EL (cell line): ENCODE measurements around the gene FRMD8.

ENCODE experiments used
- DNase-seq: peaks from one replicate; pipeline ENCODE4 v3.0.0-alpha.2; 2016

FRMD8 gene

DNA sequence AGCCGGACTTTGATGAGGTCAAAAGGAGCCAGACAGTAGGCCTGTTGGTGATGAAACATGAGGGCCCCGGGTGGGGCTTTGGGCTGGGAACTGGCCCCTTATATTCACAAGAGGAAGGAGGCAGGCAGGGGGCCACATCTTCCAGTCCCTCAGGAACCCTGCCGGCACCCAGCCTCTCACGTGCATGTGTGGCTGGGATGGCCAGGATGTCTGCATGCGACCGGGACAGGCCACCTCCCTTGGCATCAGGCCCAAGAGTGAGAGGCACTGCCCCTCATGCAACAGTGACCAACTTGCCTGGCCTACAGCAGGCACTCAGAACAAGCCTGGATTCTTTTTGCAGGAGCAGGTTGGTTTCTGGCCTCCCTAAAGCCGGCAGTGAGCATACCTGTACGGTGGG is 9.4 kb upstream of the FRMD8 start:
- no peak for DNase-seq

DNA sequence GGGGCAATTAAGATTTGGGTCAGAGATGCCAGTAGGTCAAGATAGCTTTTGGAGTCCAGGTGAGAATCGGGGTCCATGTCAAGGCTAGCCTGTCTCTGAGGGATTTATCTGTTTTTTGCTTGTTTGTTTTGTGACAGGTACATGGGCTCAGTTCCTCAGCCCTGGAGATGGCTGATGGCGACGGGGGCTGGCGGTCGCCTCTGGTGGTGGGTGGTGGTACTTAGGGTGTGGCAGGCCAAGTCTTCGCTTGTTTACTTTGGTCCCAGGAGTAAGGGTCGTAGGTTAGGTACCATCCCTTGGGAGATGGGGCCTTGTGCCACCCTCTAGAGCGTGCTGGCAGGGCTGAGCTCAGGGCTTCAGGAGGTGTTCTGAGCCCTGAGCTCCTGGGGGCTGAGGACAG is 8.7 kb upstream of the FRMD8 start:
- DNase-seq: no peak

DNA sequence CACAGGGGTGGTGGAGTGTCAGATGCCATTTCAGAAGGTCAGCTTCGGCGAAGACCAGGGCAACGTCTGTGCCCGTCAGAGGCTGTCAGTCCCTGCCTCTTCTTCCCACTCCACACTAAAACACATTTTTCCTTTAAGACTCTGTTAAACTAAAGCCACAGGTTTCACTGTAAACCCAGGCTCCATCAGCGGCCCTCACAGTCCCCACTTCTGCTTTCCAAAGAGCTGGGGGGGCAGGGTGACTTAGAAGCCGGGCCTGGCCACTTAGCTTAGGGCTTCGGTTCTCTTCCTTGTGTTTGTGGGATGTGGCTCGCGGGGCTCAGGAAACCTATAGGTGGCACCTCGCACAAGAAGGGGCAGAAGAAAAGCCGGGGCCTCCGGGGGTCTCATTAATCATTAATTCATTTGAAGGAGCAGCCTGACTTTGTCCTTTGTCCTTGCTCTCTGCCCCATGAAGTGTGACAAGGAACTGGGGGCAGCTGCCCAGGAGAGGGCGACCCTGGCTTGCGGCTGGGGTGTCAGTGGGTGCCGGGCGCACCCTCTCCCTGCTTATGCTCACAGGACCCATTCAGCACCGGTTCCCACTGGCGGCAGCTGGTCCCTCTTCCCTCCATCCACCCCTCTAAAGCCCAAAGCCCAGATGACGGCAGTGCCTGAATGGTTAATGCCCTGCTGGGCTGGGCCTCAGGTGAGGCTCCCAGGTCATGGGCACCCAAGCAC is 8.1 kb upstream of the FRMD8 start:
- no peak for DNase-seq

DNA sequence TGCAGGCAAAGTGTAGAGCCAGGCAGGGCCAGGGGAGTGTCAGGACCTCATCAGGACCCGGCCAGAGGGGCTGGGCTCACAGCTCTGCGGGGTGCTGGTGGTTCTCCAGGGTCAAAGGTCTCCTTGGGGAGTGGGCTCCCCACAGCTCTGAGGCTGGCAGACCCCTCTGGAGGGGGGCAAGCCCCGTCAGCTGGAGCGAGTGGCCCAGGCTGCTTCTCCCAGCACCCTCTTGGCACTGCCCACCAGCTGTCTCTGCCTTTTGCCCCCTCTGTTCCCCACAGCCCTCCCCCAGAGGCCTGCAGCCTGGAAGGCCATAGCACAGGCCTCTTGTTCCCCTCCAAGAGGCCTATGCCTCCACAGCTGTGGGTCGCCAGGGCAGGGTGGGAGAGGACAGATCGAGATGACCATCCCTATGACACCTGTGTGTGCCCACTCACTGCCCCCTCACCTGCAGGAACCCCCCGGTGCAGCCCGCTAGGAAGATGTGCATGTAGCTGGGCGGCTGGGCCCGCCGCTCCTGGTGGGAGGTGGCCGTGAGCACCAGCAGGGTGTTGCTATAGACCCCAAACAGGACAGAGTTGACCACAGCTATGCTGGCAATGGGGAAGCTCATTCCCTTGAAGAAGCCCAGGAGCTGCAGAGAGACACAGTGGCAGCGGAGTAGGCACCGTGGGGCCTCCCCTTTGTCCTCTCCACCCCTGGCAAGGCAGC is 7.4 kb upstream of the FRMD8 start:
- DNase-seq: no peak

DNA sequence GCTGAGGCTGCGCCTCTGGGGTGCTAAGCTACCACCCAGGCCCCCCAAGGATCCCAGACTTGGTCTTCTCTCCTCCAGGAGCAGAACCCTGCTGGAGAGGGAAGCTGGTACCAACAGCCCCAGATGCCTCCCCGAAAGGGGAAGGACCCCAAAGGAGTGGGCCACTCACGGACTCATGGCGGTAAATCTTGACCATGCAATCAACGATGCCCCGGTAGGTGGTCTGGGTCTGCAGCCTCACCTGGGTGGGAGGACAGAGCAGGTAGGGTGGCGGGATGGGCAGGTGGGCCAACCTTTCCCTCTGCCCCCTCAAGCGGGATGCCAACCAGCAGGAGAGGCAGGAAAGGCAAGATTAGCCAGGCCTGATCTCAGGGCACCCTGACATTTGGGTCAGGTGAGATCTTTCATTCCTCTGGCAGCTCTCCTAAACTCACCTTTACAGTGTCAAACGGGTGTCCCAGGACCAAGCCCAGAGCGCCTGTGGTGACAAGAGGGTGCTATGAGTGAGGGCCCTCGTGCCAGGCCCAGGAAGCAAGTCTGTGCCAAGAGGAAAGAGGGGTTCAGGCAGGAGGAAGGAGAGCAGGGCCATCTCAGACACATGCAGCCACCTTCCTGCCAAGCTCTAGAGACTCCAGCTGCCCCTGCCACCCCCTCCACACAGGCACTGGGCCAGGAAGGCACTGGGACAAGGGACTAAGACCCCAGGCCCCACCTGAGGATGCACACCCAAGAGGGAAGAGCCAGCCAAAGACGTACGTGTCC is 6.6 kb upstream of the FRMD8 start:
- DNase-seq: no peak

DNA sequence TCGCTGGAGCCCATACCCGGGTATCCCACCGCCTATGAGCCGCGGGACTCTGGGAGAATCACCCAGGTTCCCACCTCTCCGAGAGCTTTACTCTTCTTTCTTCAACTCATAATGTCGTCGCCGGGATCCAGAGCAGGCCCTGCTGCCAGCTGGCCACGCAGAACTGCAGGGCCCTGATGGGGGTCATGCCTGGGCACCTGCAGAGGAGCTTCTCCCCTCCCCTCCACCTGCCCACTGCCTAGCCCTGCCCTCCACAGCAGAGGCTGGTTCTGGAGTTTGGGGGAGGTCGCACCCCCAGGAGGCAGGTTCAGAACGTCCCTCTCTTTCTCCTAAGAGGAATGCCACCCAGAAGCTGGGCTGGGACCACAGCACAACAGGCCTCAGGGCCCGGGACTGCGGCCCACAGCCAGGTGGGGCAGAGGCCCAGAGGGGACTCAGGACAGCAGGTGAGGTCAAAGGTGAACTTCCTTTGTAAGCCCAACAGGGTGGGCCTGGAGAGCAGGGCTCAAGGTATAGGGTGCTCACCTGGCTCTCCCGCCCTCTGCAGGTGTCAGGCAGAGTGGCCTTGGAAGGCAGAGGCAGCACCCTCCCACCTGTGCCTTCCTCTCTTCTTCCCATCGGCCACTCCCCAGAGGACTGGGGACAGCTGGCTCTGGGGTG is 5.8 kb upstream of the FRMD8 start:
- no peak for DNase-seq

DNA sequence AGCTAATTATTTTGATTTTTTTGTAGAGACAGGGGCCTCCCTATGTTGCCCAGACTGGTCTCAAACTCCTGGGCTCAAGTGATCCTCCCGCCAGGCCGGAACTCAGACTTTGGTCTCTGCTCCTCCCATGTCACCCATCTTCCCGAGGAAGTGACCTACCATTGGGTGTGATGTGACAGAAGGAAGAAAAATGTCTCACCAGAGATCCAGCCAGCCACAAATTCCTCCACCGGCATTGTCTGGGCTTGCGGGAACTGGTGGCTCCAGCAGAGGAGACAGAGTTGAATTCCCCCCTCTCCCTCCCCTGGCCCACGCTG is 4.8 kb upstream of the FRMD8 start:
- peak; percentile 57 for DNase-seq

DNA sequence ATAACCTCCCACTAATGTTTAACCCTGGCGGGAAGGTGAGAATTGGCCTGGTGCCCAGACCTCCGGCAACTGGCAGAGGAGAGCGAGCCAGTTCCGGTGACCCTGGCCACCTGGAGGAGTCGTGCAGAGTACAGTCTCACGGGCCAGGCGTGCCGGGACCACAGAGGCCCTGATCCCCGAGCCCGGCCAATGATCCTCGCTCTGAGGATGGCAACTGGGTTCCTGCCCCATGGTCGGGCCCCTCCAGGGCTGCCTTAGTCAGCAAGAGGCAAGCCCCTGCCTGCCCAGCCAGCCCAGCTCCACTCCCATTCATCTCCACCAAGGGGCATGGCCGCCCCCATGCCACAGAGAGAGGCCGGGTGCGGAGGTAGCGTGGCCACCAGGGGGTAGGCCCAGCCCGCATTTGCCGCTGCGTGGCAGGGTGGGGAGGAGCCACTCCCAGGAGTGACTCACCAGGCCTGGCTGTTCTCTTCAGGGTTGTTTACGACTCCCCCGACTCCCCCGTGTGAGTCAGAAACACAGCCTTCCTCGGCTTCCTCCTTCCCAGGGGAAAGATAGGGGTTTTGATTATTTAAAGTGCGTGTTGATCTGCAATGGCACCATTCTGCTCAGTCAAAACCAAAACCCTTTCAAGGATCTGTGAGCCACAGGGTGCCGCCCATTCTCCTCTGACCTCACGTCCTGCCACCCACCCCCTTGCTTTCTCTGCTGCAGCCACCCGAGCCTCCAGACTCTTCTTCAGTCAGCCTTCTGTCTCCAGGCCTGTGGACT is 4.2 kb upstream of the FRMD8 start, which contains the start of gene SLC25A45:
SLC25A45 (minus strand) TSS at position 614 of the 771 bp plus-strand sequence. CDS start 695 bp downstream, outside the sequence.
- peak; percentile 99 for DNase-seq

DNA sequence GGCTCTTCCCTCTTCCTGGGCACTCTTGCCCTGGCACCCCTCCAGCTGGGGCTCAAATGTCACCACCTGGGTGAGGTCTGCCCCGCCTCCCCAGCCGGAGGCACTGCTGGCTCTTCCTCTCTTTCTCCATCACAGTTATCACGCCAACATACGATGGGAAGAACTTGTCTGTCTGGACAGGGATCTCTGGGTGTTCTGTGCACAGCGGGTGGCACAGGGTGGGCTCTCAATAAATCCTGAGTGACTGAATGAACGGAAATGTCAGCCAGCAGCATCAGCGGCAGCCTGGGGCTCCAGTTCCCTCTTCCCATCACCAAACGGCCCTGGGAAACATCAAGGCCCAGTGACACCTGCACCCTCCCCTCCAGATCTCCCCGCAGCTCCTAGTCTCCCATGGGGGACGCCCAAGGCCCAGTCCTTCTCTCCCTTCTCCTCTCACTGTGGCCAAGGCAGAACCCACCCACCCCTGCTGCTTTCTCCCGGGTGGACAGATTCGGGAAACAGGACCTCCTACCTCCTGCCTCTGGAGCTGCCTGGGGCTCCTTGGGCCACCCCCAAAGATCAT is 3.6 kb upstream of the FRMD8 start:
- no peak for DNase-seq

DNA sequence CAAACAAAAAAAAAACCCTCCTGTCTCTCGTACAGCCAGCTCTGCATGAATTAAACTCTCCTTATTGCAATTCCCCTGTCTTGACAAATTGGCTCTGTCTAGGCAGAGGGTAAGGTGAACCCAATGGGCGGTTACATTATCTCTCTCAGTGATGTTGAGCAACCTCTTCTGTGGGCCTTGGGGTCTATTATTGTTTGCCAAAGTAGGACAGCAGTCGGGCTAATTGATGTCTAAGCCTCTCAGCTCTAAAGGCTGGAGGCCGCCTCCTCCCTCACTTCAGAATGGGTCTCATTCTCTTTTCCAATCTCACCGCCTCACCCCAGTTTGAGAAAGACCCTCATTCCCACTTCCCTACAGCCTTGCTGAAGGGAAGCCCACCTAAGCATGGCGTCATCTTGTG is 2.7 kb upstream of the FRMD8 start:
- DNase-seq: no peak

DNA sequence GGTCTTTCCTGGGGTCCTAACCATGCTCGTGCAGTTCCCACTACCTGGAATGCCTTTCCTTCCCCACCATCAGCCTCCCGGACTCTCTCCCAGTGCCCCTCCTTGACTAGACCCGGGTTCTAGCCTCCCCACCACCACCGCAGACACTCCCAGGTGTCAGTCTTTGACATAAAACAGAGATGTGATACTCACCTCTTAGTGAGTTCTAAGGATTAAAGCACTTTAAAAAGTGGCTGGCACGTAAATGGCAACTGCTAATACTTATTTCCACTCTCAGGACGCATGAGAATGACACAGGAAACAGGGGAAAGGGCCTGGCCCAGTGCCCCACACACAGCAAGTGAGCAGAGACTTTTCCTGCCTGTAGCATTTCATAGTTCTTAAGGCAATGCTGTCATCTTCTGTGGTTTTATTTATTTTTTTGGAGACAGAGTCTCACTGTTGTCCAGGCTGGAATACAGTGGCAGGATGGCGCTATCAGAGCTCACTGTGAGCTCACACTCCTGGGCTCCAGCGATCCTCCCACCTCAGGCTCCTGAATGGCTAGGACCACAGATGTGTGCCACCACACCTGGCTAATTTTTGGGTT is 2.0 kb upstream of the FRMD8 start:
- DNase-seq: peak; percentile 55

DNA sequence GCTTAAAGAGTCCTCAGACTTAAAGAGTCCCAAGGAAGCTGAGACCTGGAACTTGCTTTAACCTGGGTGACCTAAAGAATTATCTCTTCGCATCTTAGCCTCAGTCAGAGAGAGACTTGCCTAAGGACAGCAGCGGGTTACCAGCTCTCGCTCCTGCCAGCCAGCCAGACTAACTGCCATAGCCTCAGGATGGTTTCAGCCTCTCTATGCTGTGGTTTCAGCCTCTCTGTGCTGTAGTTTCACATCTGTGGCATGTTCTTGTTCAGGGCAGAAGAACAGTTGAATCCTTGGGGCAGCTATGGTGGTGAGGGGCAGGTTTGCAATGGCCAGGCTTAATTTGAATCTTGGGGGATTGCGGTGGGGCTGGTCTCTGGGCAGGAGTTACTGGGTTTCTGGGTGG is 2.3 kb downstream of the FRMD8 start:
- no peak for DNase-seq

DNA sequence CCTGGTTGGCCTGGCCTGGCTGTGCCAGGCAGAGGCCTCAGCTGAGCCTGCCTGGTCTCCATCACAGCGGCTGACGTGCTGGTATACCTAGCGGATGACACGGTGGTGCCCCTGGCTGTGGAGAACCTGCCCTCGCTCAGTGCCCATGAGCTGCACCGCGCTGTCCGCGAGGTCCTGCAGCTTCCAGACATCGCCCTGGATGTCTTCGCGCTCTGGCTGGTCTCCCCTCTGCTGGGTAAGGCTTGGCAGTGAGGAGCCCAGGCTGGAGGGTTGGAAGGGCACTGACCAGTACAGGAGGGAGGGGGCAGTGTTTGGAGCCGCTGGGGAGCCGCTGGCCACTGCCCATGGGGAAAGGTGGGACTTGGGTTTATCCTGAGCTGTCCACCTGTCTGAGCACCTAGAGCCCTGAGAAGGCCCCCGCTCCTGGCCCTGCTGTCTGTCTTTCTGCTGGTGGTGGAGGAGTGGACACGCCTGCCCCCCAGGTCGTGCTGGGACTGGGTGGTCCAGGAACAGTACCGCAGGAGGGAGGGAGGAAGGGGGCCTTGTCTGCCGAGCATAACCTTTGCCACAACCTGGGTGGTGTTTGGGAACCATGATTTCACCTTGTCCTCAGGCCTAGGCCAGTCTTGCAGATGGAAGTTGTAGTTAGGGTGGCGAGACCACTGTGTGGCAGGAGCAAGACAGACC is 3.0 kb downstream of the FRMD8 start:
- no peak for DNase-seq

DNA sequence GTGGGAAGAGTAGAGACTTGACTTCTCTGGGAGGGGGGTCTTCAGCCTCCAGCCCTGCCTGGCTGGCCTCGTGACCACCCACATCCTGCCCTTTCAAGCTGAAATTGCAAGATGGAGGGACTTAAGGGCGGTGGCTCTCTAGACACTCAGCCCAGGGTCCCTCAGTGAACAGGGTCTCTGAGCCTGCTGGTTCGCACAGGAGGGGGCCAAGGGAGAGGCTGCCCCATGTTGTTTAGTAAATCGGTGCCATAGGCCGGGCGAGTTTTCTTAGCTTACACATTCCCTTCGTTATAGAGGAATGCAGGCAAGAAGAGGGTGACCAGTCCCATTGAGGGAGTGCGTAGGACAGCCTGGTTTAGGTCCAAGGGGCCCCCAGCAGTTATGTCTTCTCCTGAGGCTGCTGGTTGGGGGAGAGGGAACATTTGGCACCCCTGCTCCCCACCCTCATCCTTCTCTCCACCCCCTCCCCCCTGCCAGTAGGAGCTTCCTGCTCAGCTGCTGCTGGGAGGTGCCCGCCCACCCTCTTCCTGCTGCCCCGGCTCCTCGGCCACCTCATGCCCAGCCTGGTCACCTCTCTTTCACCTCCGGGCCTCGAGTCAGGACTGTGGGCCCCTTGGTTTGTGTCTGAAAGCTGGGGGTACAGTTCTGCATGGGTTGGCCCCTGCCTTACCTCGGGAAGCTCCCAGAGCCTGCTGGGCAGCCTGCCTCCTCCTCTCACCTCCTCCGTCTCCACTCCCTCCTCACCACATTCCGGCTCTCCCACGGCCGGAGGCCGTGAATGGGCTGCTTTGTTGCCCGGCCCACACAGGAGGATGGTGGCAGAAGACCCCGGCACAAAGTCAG is 3.9 kb downstream of the FRMD8 start:
- DNase-seq: peak; percentile 32

DNA sequence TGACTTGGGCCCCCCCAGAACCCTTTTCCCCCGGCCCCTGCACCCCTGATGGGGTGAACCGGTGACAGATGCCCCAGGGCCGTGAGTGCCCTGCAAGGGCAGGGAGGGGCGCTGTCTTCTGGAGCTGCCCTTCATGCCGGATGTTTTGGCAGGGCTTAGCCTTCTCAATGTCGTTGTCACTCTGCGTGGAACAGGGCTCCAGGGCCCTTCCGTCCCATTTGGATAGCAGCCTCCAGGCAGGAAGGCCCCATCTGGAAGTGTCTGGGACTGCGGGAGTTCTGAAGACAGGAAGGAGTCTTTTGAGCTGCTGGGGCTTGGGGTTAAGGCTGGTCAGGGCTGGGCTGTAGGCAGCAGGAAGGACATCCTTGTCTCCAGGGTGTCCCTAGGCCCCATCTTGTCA is 4.6 kb downstream of the FRMD8 start:
- peak; percentile 63 for DNase-seq

DNA sequence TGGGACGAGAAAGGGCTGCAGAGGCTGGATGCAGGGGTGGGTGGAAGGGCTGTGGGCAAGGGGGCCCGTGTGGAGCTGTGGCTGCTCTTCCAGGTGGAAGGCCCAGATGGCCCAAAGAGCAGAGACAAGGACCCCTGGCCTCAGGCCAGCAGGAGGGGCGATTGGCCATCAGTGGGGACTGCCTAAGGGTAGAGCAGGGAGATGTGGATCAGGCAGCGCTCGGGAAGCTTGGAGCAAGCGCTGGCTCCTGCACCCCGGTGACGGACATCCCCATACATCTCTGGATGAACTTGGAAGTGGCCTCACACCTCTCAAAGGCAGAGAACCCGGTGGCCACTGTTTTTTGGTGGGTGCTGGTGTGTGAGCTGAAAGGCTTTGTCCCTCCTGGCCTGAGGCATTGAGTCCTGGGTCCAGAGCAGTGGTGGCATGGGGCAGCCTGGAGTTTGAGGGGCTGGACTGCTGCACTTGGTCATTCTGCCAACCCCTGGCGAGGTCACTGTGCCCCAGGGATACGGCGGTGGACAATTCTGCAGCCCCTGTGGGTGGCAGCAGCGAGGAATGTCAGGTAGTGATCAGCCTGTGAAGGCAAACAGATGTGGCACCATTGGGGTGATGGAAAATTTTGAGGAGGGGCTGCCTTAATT is 5.9 kb downstream of the FRMD8 start:
- DNase-seq: no peak

DNA sequence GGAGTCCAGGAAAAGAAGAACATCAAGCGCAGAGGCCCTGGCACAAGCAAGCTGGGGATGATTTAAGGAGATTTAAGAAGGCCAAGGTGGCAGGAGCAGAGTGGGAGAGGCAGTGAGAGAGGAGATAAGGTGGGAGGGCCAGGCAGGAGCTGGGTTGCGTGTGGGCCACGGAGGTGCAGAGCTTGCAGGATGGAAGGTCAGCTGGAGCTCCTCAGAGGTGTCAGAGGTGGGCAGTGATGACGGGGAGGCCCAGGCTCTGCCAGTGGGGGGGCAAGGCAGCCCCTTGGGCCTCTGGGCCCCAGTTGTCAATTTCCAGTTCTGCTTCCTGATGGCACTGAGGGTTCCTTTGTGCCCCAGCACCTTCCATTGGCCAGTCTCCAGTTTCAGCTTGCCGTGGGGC is 6.5 kb downstream of the FRMD8 start:
- no peak for DNase-seq

DNA sequence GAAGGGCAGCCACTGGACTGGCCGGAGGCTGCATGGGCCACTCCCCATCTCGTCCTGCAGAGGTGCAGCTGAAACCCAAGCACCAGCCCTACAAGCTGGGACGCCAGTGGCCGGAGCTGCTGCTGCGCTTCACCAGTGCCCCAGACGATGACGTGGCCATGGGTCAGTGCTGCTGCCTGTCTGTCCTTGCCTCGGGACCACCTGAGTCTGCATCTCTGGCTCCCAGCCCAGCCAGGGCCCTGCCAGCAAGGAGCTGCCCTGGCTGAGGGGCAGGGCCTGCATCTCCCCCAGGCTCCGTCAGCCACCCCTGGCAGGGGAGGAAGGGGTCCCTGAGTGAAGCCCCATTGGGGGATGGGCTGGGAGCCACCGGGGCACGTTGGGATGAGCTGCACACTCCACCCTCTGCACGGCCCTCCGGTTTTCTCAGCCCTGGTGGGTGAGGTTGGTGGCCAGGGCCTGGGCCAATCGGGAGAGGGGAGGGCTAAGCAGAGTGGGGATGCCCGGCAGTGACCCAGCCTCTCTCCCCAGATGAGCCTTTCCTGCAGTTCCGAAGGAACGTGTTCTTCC is 7.2 kb downstream of the FRMD8 start:
- no peak for DNase-seq

DNA sequence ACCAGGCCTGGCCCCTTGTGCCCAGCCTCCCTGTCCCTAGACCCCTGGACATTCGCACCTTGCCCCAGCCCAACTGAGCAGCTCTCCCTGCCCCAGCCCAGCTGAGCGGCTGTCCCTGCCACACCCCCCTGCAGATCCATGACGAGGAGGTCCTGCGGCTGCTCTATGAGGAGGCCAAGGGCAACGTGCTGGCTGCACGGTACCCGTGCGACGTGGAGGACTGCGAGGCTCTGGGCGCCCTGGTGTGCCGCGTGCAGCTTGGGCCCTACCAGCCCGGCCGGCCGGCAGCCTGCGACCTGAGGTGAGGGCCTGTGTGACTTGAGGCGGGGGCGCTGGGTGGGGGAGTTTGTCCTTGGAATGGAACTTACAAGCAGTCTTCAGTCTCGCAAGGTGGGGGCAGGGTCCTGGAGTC is 7.7 kb downstream of the FRMD8 start:
- no peak for DNase-seq
